ENCODE results near the gene NRG3. TPM values are rescaled to one million over a fixed set of nuclear protein-coding genes. Genes with fewer than 3 reads are reported as not detected.

Gene NRG3
- total and polyA plus RNA-seq, 2 of the 8 experiments (the other 6 are each of a cell fraction or from before 2014, with no cell fraction given) = 4.2 to 5.0 TPM

GRCh38 chr10:82308641-82309040, 433.6 kb downstream of the NRG3 start (continued):
- TF ChIP-seq, protein P1, sequence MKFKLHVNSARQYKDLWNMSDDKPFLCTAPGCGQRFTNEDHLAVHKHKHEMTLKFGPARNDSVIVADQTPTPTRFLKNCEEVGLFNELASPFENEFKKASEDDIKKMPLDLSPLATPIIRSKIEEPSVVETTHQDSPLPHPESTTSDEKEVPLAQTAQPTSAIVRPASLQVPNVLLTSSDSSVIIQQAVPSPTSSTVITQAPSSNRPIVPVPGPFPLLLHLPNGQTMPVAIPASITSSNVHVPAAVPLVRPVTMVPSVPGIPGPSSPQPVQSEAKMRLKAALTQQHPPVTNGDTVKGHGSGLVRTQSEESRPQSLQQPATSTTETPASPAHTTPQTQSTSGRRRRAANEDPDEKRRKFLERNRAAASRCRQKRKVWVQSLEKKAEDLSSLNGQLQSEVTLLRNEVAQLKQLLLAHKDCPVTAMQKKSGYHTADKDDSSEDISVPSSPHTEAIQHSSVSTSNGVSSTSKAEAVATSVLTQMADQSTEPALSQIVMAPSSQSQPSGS (IDR thresholded peaks at IDR 0.05; ENCODE audit: low read length) = no peak
- no peak for TF ChIP-seq CHD7 (IDR thresholded peaks at IDR 0.05; ENCODE audit: insufficient replicate concordance, low read length)
- TF ChIP-seq KDM4A (IDR thresholded peaks at IDR 0.05; ENCODE audit: low read depth, low read length, severe bottlenecking) = no peak
- no peak for TF ChIP-seq GABPA (IDR thresholded peaks at IDR 0.05; ENCODE audit: borderline replicate concordance, insufficient read depth, low read length)
